Esophagus muscularis mucosa (tissue), 4 donors: Measurements from ENCODE around the gene MRLN. TPM values are rescaled to one million over a fixed set of nuclear protein-coding genes. Genes with fewer than 3 reads are reported as not detected.
A peak's percentile ranks its signal among the peaks of the same experiment; 100 is the strongest.

ENCODE experiments used
- DNase-seq: peaks from one replicate; pipeline ENCODE4 v3.0.0-alpha.2; 2017; ENCODE audit errors: extremely low spot score
- H3K27ac ChIP-seq, 4 donors: fragments of 200-600 bp; sonication (generic); replicated peaks in 1 of 4; 1 replicate in 3 of 4; 2 replicates in 1 of 4; pipeline ENCODE4 v1.5.1; 2016 to 2019; ENCODE audit warnings: mild to moderate bottlenecking in 1 of 4
- H3K27me3 ChIP-seq, 4 donors: fragments of 200-600 bp; sonication (generic); one replicate each; pipeline versions ENCODE4 v1.5.1 to v1.6.0; 2016 to 2019
- H3K36me3 ChIP-seq, 4 donors: fragments of 200-600 bp; sonication (generic); one replicate each; pipeline ENCODE4 v1.5.1; 2016 to 2019
- H3K4me1 ChIP-seq, 4 donors: fragments of 200-600 bp; sonication (generic); one replicate each; pipeline ENCODE4 v1.5.1; 2016 to 2019
- H3K4me3 ChIP-seq, 4 donors: fragments of 200-600 bp; sonication (generic); 1 replicate in 2 of 4; 2 replicates in 2 of 4; pipeline ENCODE4 v1.5.1; 2016 to 2019; ENCODE audit warnings: mild to moderate bottlenecking in 4 of 4, moderate library complexity in 1 of 4
- H3K9me3 ChIP-seq, 4 donors: fragments of 200-600 bp; sonication (generic); 1 replicate in 3 of 4; 2 replicates in 1 of 4; pipeline ENCODE4 v1.5.1; 2016 to 2019
- EP300 ChIP-seq: sonication (generic); formaldehyde crosslinking; IDR thresholded peaks from one replicate; pipeline ENCODE4 v1.6.1; 2017; ENCODE audit warnings: antibody characterized with exemption
- POLR2A ChIP-seq: fragments of 450-650 bp; IDR thresholded peaks from one replicate; pipeline ENCODE4 v1.6.1; 2017; ENCODE audit warnings: antibody characterized with exemption, moderate library complexity, mild to moderate bottlenecking, low read depth
- POLR2AphosphoS5 ChIP-seq, 2 donors: sonication (generic); formaldehyde crosslinking; IDR thresholded peaks; one replicate each; pipeline ENCODE4 v1.6.1; 2017; ENCODE audit warnings: antibody characterized with exemption in 2 of 2
- WGBS: methylation state at CpG from one replicate; pipeline ENCODE4 v1.1.5; 2018; 5-methylcytosine and 5-hydroxymethylcytosine counted together
- intact Hi-C: fragments of 100-400 bp; cut with DNase I; formaldehyde crosslinking; loops from one replicate; pipeline ENCODE4 v1.15.1; 2023
- total RNA-seq, 4 donors: library from RNA; depleted of rRNA; stranded (reverse); fragments of >200 nt; gene quantifications; one replicate each; pipeline versions ENCODE4 v1.1.0 to v1.2.1, GENCODE V29; 2016
- TF ChIP-seq, protein P1 (sequence below), 3 experiments: fragments of 200-600 bp in 2 of 3; fragments of 450-650 bp in 1 of 3; sonication (generic) in 2 of 3; IDR thresholded peaks; one replicate each; pipeline ENCODE4 v1.5.1; 2017 to 2019; ENCODE audit warnings: antibody characterized with exemption in 3 of 3, mild to moderate bottlenecking in 2 of 3, moderate library complexity in 1 of 3

Gene MRLN
- total RNA-seq, result not detected

DNA sequence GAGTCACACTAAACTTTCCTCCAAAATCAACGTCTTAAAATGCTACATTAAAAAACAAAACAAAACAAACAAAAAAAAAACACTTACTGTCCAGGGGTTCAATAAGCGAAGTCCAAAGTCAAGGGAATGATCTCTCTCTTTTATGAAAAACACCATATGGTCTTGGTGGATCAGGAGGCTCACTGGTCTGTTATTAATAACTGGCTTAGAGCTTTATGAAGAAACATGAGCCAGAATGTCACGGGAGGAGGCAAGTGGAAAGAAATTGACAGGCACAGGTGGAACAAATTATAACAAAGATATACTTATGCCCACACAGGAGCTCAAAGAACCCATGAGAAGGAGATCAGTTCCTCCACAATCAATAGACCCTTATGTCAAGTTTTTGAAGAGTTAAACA lies at the start of gene MRLN:
MRLN (minus strand) TSS at position 189 of the 400 bp plus-strand sequence.
- Histone ChIP-seq H3K4me1 (no peaks in the 10 kb centered on the region), H3K36me3 (no peaks in the 10 kb centered on the region), H3K9me3 (no peaks in the 10 kb centered on the region), H3K4me3 (no peak within 1 kb of the TSS), H3K27me3 (no peaks in the 10 kb centered on the region), H3K27ac (no peak within 1 kb of the TSS)
- intact Hi-C loops, result no loop called here
- WGBS, result 52% methylated on average over 3 of the region's 3 CpGs
- DNase-seq, result peak; percentile 31
- TF ChIP-seq, protein P1, sequence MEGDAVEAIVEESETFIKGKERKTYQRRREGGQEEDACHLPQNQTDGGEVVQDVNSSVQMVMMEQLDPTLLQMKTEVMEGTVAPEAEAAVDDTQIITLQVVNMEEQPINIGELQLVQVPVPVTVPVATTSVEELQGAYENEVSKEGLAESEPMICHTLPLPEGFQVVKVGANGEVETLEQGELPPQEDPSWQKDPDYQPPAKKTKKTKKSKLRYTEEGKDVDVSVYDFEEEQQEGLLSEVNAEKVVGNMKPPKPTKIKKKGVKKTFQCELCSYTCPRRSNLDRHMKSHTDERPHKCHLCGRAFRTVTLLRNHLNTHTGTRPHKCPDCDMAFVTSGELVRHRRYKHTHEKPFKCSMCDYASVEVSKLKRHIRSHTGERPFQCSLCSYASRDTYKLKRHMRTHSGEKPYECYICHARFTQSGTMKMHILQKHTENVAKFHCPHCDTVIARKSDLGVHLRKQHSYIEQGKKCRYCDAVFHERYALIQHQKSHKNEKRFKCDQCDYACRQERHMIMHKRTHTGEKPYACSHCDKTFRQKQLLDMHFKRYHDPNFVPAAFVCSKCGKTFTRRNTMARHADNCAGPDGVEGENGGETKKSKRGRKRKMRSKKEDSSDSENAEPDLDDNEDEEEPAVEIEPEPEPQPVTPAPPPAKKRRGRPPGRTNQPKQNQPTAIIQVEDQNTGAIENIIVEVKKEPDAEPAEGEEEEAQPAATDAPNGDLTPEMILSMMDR (IDR thresholded peaks at IDR 0.05), result no peak
- no peak for TF ChIP-seq EP300
- TF ChIP-seq POLR2AphosphoS5 (IDR thresholded peaks at IDR 0.05), result no peak
- TF ChIP-seq POLR2A, result no peak

- H3K4me1 ChIP-seq, result peaks cover 0 to 7% (median 2%) of the 10 kb centered on the region in 4 donors
- H3K36me3 ChIP-seq, result peaks cover 30 to 78% (median 50%) of the 10 kb centered on the region in 4 donors
- H3K27ac ChIP-seq, result no peak overlapping the region
- WGBS, result 93% methylated on average over 2 of the region's 2 CpGs
- no peak overlapping the region for H3K4me3 ChIP-seq
- DNase-seq, result no peak
- intact Hi-C loops, result loop anchor here (10.0 kb wide), 2 partner anchors 176 to 566 kb away; no protein-coding TSS in a partner anchor
- no peak for TF ChIP-seq EP300
- TF ChIP-seq, protein P1 (IDR thresholded peaks at IDR 0.05), result no peak
- no peak for TF ChIP-seq POLR2A
- no peak for TF ChIP-seq POLR2AphosphoS5 (IDR thresholded peaks at IDR 0.05)
- no peaks in the 10 kb centered on the region for H3K27me3 ChIP-seq
- no peaks in the 10 kb centered on the region for H3K9me3 ChIP-seq
Observed at GRCh38 chr10:59801171-59801570, 47.9 kb upstream of the MRLN start.

DNA sequence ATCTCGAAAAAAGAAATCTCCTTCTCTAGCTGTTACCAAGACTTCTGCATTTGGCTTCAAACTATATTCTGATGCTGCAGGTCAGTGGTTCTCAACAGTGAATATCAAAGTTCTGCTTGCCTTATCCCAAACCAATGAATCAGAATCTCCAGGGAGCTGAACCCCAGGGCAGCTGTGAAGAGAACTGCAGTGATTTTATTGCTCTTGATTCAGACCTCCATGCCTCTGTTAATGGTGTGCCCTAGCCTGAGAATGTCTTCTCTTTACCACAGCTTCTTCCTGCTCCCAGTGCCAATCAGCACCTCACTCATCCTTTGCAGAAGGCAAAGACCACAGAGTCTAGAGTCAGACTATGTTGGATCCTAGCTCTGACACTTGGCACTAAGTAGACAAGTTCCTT lies 46.2 kb upstream of the MRLN start:
- intact Hi-C loops, result no loop called here
- DNase-seq, result no peak
- Histone ChIP-seq H3K27ac (no peak overlapping the region), H3K27me3 (no peaks in the 10 kb centered on the region), H3K9me3 (no peaks in the 10 kb centered on the region), H3K4me3 (no peak overlapping the region), H3K4me1 (peaks cover 0 to 7% (median 2%) of the 10 kb centered on the region in 4 donors), H3K36me3 (peaks cover 14 to 64% (median 33%) of the 10 kb centered on the region in 4 donors)
- 71% methylated on average over 1 of the region's 1 CpG for WGBS
- TF ChIP-seq EP300 (no peak), POLR2A (no peak), POLR2AphosphoS5 (IDR thresholded peaks at IDR 0.05) (no peak)
- TF ChIP-seq, protein P1 (IDR thresholded peaks at IDR 0.05), result no peak

DNA sequence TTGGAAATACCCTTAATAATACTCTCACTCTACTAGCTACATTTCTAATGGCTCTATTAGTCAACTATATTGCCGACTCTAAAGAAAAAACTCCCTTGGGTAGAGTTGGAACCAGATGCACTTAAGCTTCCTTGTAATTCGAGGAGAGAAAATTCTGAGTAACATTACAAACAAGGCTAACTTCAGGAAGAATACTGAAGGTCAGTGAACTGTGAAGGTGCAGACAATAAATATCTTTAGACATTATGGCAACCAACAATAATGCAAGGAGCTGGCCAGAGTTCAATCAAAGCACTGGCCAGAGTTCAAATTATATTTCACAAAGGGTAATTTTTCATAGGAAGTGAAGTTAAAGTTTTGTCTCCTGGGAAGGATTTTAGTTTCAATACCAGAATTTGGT lies 40.7 kb upstream of the MRLN start:
- H3K27ac ChIP-seq, result no peak overlapping the region
- no peaks in the 10 kb centered on the region for H3K27me3 ChIP-seq
- no peak overlapping the region for H3K4me3 ChIP-seq
- no peak for DNase-seq
- no peaks in the 10 kb centered on the region for H3K9me3 ChIP-seq
- intact Hi-C loops, result no loop called here
- 54% methylated on average over 2 of the region's 2 CpGs for WGBS
- H3K4me1 ChIP-seq, result peaks cover 0 to 10% (median 6%) of the 10 kb centered on the region in 4 donors
- H3K36me3 ChIP-seq, result peaks cover 37 to 67% (median 43%) of the 10 kb centered on the region in 4 donors
- TF ChIP-seq POLR2A (no peak), EP300 (no peak), POLR2AphosphoS5 (IDR thresholded peaks at IDR 0.05) (no peak)
- TF ChIP-seq, protein P1 (IDR thresholded peaks at IDR 0.05), result no peak

GRCh38 chr10:59792812-59793211 lies 39.6 kb upstream of the MRLN start:
- Histone ChIP-seq H3K4me3 (no peak overlapping the region), H3K36me3 (peaks cover 34 to 59% (median 43%) of the 10 kb centered on the region in 4 donors), H3K9me3 (no peaks in the 10 kb centered on the region), H3K27ac (no peak overlapping the region), H3K27me3 (no peaks in the 10 kb centered on the region), H3K4me1 (peaks cover 4 to 10% (median 7%) of the 10 kb centered on the region in 4 donors)
- intact Hi-C loops, result no loop called here
- TF ChIP-seq POLR2AphosphoS5 (IDR thresholded peaks at IDR 0.05) (no peak), EP300 (no peak), POLR2A (no peak)
- TF ChIP-seq, protein P1 (IDR thresholded peaks at IDR 0.05), result no peak
- WGBS, result 90% methylated on average over 13 of the region's 13 CpGs
- DNase-seq, result no peak
